ENCODE data around the gene IRF4.
"Not testable (repeated sequence)": the region's sequence is repeated elsewhere in the genome, so short reads cannot be mapped to it uniquely, and the experiment has no call there.

IRF4 gene

DNA sequence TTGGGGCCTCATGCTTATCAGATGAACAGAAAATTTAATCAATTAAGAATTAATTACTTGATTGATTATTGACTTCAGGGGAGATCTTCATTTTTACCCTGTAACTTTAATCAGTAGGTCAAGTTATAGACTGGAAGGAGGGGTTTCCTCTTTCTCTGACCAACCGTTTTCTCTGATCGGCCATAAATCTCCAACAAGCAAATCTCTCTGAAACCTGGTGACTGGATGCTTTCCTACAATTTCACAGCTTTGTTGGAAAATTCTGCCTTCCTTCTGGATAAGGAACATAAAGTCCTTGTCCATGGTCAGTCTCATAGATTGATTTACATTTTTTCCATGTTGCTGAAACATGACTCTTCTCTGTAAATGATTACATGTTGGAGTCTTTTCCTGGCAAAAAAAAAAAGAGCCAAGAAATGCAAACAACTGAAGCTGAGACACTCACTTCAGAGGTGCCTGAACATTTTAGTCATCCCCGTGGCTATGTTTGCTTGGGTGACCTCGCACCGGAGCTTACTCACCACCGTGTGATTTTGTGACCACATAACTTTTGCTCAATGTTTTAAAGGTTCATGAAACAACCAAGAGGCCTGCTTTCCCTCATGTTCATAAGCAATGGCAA is 31.0 kb downstream of the IRF4 start:
- no peak for DNase-seq (ENCODE audit: low read depth in 2 of 2)

DNA sequence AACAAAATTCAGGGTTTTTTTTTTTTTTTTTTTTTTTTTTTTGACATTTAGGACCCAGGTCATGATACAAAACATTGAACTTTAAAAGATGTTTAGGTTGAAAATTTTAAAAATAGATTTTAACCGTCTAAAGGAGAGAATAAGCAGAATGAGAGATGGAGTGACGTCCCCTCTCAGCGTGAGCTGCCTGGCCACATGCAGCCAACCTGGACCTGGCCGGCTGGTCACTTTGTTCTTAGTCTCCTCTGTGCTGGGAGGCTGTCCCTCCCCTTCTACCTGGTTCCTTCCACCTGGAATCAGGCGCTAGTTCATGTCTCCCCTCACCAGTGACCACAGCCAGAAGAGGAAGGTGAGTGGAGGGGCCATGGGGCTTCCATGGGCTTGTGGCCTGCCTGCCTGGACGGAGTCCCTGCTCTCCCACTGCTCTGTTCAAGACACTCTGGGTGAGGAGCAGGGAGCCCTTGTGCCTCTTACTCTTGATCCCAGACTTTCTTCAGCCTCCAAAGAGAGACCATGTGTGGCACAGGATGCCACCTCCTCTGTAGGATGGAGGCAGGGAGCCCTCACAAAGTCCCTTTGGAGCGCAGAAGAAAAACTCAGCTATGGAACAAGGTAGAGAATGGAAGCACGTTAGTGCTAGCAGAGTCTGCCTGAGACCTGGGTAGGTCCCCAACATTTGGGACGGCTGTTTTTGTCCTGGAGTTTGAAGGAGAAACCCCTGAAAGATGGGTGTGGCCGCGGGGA is 31.7 kb downstream of the IRF4 start:
- DNase-seq (ENCODE audit: low read depth in 2 of 2) = no peak

DNA sequence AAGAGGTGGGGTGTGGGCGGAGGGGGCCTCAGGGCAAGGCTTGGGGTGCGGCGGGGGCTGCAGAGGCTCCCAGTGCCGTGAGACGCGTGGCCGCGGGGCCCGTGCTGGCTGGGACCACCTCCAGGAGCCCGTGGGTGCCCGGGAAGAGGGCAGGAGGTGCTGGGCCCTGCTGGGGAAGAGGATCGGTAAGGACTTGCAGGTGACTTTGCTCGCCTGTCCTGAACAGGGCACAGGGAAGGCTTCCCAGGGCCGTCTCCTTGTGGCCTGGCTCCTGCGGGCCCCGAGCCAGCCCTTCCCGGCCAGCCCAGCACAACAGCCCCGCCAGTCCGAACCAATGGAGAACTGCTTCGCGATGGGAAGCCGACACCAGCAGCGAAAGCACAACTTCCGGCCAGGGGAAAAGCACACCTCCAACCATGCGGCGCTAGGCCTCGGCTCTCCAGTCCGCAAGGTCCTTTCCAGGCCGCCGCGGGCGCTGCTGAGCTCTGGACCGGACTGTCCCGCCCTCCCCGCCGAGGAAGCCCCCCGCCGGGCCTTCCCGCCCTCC is 32.3 kb downstream of the IRF4 start:
- no peak for DNase-seq (ENCODE audit: low read depth in 2 of 2)

GRCh38 chr6:424741-425417 is 33.3 kb downstream of the IRF4 start:
- no peak for DNase-seq (ENCODE audit: low read depth in 2 of 2)

- DNase-seq (ENCODE audit: low read depth in 2 of 2) = not testable (repeated sequence)
These were observed 33.9 kb downstream of the IRF4 start for GRCh38 chr6:425418-425788.

- not testable (repeated sequence) for DNase-seq (ENCODE audit: low read depth in 2 of 2)
These were observed 34.7 kb downstream of the IRF4 start for GRCh38 chr6:426198-426738.

DNA sequence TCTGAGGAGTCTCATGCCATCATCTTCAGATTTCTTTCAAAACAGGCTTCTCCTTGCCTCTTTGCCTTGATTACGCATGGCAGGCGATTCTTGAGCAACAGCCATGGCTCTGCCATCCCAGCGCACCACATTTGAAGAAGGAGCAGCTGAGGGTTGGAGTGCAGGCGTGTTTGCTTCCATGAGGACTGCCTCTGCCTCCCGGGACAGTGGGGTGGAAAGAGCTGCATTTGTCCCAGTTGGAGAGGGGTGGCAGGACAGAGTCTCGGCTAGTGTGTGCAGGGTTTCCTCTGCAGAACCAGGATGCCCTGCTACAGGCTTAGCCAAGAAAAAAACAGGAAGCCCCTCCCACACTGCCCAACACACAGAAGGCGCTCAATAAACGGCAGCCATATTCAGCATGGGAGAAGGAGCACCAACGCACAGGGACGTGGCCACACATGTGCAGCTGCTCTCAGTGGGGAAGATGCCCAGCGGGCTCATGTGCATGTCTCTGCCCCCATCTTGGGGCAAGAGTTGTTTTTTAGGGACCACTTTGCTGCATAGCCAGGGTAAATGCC is 36.6 kb downstream of the IRF4 start:
- DNase-seq (ENCODE audit: low read depth in 2 of 2) = no peak

- DNase-seq (ENCODE audit: low read depth in 2 of 2) = no peak
These were observed 38.1 kb downstream of the IRF4 start for GRCh38 chr6:429515-430121.

DNA sequence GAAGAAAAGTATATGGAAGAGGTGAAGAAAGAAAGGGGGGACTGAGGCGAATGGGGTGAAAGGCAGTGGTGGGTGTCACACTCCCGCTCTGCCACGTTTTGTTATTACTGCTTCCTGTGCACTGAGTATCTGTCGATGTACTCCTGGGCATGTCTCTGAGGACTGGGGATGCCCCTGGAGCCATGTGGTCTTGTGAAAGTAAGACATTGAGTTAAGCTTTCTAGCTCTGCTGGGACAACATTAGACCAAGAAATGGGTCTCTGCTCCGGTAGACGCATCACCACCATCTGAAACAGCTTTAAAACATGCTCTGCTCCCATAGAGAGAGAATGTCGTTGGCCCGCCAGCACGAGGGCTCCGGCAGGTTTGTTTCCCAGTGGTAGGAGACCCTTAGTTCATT is 40.0 kb downstream of the IRF4 start:
- DNase-seq (ENCODE audit: low read depth in 2 of 2) = no peak

GRCh38 chr6:431986-432385 is 40.4 kb downstream of the IRF4 start:
- DNase-seq (ENCODE audit: low read depth in 2 of 2) = peak in 1 of 2 donors; percentile 39

- DNase-seq (ENCODE audit: low read depth in 2 of 2) = no peak
These were observed 42.6 kb downstream of the IRF4 start for GRCh38 chr6:434051-434705.

GRCh38 chr6:435441-436307 is 44.1 kb downstream of the IRF4 start:
- no peak for DNase-seq (ENCODE audit: low read depth in 2 of 2)

- no peak for DNase-seq (ENCODE audit: low read depth in 2 of 2)
These were observed 44.9 kb downstream of the IRF4 start for GRCh38 chr6:436308-437036.

GRCh38 chr6:437037-437392 is 45.5 kb downstream of the IRF4 start:
- no peak for DNase-seq (ENCODE audit: low read depth in 2 of 2)

GRCh38 chr6:438634-439170 is 47.1 kb downstream of the IRF4 start:
- DNase-seq (ENCODE audit: low read depth in 2 of 2) = no peak

DNA sequence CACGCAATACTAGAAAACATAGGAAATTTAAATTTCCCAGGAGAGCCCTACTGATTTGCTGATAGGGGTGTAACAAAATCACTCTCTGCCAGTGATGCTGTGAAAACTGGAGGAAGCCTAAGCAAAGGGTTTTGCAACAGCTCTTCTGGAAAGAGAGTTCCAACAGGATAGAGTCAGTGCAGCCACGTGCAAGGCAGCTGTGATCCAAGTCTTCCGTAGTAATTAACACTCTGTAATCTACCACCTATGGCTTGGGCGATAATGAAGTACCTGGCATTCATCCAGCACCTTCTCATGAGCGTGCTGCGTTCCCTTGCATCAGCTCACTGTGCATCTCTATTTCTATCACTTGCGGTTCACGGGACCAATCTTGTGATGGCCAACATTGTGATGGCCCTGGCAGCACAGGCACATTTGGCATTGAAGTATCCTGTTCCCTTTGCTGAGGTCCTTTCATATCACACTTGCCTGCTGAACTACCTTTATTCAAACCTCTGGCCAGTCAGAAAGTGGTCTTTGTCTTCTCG is 48.2 kb downstream of the IRF4 start:
- no peak for DNase-seq (ENCODE audit: low read depth in 2 of 2)

- no peak for DNase-seq (ENCODE audit: low read depth in 2 of 2)
These were observed 49.8 kb downstream of the IRF4 start for GRCh38 chr6:441126-441920.

DNA sequence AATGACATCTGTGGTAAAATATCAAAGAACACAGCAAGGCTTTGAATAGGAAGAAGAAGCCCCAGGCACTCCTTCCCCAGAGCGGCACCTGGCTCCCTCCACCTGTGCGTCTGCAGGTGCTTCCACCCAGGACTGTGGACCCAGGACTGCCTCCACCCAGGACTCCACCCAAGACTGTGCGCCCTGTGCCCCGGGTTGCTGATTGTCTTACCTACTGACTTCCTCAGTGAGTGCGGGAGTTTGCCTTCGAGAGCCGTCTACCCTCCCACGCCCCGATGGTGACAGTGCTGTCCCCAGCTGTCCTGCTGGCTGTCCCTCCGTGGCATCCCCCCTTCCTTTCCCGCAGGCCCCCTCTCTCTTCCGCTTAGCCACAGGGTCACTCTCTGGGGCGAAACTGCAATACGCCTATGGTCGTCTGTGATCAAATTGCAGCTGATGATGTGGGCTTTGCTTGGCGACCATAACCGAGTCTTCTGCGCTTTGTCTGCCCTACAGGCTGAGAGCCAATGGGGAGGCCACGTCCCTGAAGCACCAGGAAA is 52.1 kb downstream of the IRF4 start:
- no peak for DNase-seq (ENCODE audit: low read depth in 2 of 2)
